Heart left ventricle (tissue), 16 donors: ENCODE measurements around the gene MRPS7. TPM values are rescaled to one million over a fixed set of nuclear protein-coding genes. Genes with fewer than 3 reads are reported as not detected.

Source experiments
- ATAC-seq, 4 donors: fragments of 200-7000 bp; cut with Tn5 transposase; one replicate each; pipeline ENCODE4 v1.9.1; 2020 to 2022; ENCODE audit warnings: moderate library complexity in 4 of 4, mild to moderate bottlenecking in 3 of 4, moderate number of reproducible peaks in 1 of 4
- DNase-seq, 5 donors: peaks; one replicate each; pipeline ENCODE4 v3.0.0-alpha.2; 2020
- H3K27ac ChIP-seq, 12 donors: fragments of 200-600 bp; sonication (generic) in 4 of 12; one replicate each; pipeline versions ENCODE4 v1.5.0 to v1.8.0; 2016 to 2022; ENCODE audit warnings: mild to moderate bottlenecking in 2 of 12
- H3K27me3 ChIP-seq, 9 donors: fragments of 200-600 bp; sonication (generic) in 2 of 9; one replicate each; pipeline versions ENCODE4 v1.5.1 to v1.8.0; 2016 to 2022; ENCODE audit warnings: mild to moderate bottlenecking in 3 of 9
- H3K36me3 ChIP-seq, 9 donors: fragments of 200-600 bp; sonication (generic) in 2 of 9; one replicate each; pipeline versions ENCODE4 v1.5.0 to v1.8.0; 2018 to 2022; ENCODE audit warnings: mild to moderate bottlenecking in 2 of 9
- H3K4me1 ChIP-seq, 12 donors: fragments of 200-600 bp; sonication (generic) in 4 of 12; one replicate each; pipeline versions ENCODE4 v1.5.0 to v1.8.0; 2016 to 2022; ENCODE audit warnings: mild to moderate bottlenecking in 3 of 12
- H3K4me3 ChIP-seq, 12 donors: fragments of 200-600 bp; sonication (generic) in 4 of 12; one replicate each; pipeline versions ENCODE4 v1.5.0 to v1.8.0; 2017 to 2022; ENCODE audit warnings: mild to moderate bottlenecking in 9 of 12, moderate library complexity in 4 of 12
- H3K9me3 ChIP-seq, 12 donors: fragments of 200-600 bp; sonication (generic) in 4 of 12; one replicate each; pipeline versions ENCODE4 v1.5.0 to v1.8.0; 2016 to 2022; ENCODE audit warnings: mild to moderate bottlenecking in 1 of 12
- CTCF ChIP-seq, 12 donors: fragments of 200-600 bp; sonication (generic) in 4 of 12; IDR thresholded peaks; one replicate each; pipeline versions ENCODE4 v1.5.0 to v1.8.0; 2018 to 2022; ENCODE audit warnings: antibody characterized with exemption in 12 of 12, mild to moderate bottlenecking in 5 of 12
- POLR2A ChIP-seq, 2 donors: fragments of 450-650 bp; IDR thresholded peaks; one replicate each; pipeline ENCODE4 v1.6.1; 2017; ENCODE audit warnings: antibody characterized with exemption in 2 of 2, mild to moderate bottlenecking in 2 of 2, moderate library complexity in 2 of 2
- WGBS, 4 donors: extraction: QIAGEN DNeasy Blood & Tissue Kit in 2 of 4; methylation state at CpG; one replicate each; pipeline versions ENCODE4 v1.1.5 to v1.1.7; 2013 to 2018; 5-methylcytosine and 5-hydroxymethylcytosine counted together
- intact Hi-C, 10 donors: fragments of 100-400 bp; cut with DNase I; formaldehyde crosslinking; loops; one replicate each; pipeline versions ENCODE4 v1.11.1 to v1.14.2; 2022
- polyA plus RNA-seq, 2 donors: library from polyadenylated mRNA; stranded (reverse); fragments of 200-250 nt; gene quantifications; one replicate each; pipeline ENCODE4 v1.2.3, GENCODE V29; 2013
- total RNA-seq, 9 donors: library from RNA; depleted of rRNA in 2 of 9; stranded (reverse); fragments of >200 nt in 2 of 9; fragmentation: NEBNext Ultra II Directional in 3 of 9; extraction: Animal tissue kit (Norgen Biotek cat#: 25700) in 3 of 9; gene quantifications; one replicate each; pipeline versions ENCODE4 v1.1.0 to v1.2.4, GENCODE V29; 2016 to 2023
- donor health status: ischemic (EF 13 %, LVEDD 7.1; RV severe dilation, severe dysfunction).
- donor health status: healthy with polysubstance abuse.
- donor health status: DM: no; HTN: yes; CAD: no.
- donor health status: DM: no; HTN: no; CAD: no.
- donor health status: ischemic (EF 25% LVEDD 6.9; RV normal size, moderate dysfunction).
- donor health status: ischemic (EF 25% LVEDD 5.7; RV mildly dilated, moderate dysfunction).
- donor health status: healthy.
- donor health status: DM: yes; HTN: yes; CAD: no.
- donor health status: ischemic (EF 35%, LVEDD 5.7; RV mildly dilated, moderate dysfunction).
- donor health status: nonischemic (EF 11% LVEDD 7.7; RV severe dilation, severe dysfunction).
- donor health status: DM: yes; HTN: yes; CAD: no.
- donor health status: PGD.
- donor health status: ischemic (EF 29% LVEDD 5.4; RV normal size, mild dysfunction).
- donor health status: nonischemic (EF 23%, LVEDD 6.1; RV moderate dilation, normal function).

MRPS7 gene
- total and polyA plus RNA-seq, 11 donors: 76.7 to 143 (median 113) TPM

DNA sequence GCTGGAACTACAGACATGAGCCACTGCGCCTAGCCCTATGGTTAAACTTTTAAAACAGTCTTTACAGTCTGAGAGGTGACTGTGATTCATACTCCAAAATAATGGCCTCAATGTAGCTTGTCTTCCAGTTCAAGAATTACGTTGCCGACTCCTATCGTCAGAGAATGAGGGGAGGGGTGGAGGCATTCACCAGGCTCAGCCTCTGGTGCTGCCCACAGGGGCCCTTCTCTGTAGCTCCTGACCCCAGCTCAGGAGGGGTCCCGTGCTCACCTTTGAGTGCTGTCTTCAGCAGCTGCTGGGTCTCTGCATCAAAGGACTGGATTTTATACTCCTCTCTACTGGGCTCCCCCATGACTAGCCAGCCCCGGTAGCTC lies 8.2 kb downstream of the MRPS7 start:
- Histone ChIP-seq H3K4me3 (peak overlapping the region; percentile 52 to 99 (median 95)), H3K9me3 (no peaks in the 10 kb centered on the region), H3K27me3 (no peaks in the 10 kb centered on the region), H3K4me1 (peaks cover 0 to 60% (median 22%) of the 10 kb centered on the region in 12 donors), H3K27ac (peak overlapping the region; percentile 86 to 98 (median 95)), H3K36me3 (peaks cover 0 to 42% (median 22%) of the 10 kb centered on the region in 9 donors)
- 20 to 24% (median 23%) methylated on average over 4 to 6 of the region's 6 CpGs for WGBS, 4 donors
- TF ChIP-seq POLR2A (IDR thresholded peaks at IDR 0.05) (no peak), CTCF (IDR thresholded peaks at IDR 0.05) (no peak)
- no peak for ATAC-seq
- intact Hi-C loops: loop anchor here in 2 of 10 donors (2.0 to 10.0 kb wide), 4 partner anchors 65 to 317 kb away; partner anchors contain the start of gene MYO15B (in 1 of the 2)
- DNase-seq: no peak

DNA sequence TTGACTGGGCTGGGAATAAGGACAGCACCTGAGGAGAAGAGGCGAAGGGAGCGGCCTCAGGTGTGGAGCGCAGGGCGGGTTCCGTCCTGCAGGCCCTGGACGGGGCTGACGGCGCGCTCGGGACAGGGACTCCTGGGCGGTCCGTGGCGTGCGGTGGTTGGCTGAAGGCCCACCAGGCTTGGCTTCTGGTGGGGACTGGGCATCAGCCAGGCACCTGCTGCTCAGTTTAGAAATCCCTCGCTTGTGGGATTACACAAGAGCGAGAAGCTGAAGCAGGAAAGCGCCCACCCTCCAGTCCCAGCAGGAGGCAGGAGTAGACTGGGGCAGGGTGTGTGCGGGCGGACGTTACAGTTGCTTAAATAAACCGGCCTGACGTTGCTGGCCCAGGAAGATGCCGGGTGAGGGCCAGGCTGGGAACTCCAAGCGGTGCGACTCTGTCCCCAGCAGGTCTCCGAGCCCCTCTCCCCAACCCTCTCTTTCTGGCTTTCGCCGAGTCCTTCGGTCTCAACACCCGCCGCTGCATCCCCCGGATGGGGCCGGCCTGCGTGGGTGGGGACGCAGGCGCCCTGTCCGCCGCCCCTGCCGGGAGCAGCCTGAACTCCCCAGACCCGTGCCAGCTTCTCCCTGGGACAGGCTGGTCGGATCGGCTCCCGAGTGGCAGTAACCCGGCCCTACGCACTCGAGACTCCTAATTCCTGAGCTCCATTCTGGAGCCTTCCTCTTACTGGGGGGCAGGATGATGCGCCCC lies 8.7 kb downstream of the MRPS7 start:
- ATAC-seq (peak; percentile 33 to 72 (median 61)), DNase-seq (peak; percentile 72 to 82 (median 74))
- peaks cover 0 to 60% (median 22%) of the 10 kb centered on the region in 12 donors for H3K4me1 ChIP-seq
- peak in 5 of 12 donors; percentile 15 to 46 (median 33) for TF ChIP-seq CTCF (IDR thresholded peaks at IDR 0.05)
- peak in 1 of 2 donors; percentile 6 for TF ChIP-seq POLR2A (IDR thresholded peaks at IDR 0.05)
- 1 to 3% (median 1%) methylated on average over 15 to 47 of the region's 47 CpGs for WGBS, 4 donors
- H3K9me3 ChIP-seq: no peaks in the 10 kb centered on the region
- peaks cover 0 to 43% (median 17%) of the 10 kb centered on the region in 9 donors for H3K36me3 ChIP-seq
- peak overlapping the region; percentile 52 to 99 (median 95) for H3K4me3 ChIP-seq
- H3K27ac ChIP-seq: peak overlapping the region; percentile 86 to 98 (median 95)
- no peaks in the 10 kb centered on the region for H3K27me3 ChIP-seq
- intact Hi-C loops: loop anchor here in 2 of 10 donors (2.0 to 10.0 kb wide), 4 partner anchors 64 to 317 kb away; partner anchors contain the start of gene MYO15B (in 1 of the 2)

DNA sequence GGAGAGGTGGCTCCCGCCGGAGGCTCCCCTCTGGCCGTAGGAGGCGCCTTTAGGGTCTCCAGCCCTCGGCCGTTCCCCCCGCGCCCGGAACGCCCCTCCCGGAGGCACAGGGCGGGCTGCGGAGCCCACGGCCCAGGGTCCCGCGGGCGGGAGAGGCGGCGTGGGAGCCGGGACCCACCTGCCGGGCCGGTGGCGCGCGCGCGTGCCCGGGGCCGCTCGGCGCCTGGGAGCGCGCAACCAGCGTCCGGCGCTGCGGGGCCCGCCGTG lies 9.2 kb downstream of the MRPS7 start, which contains the start of gene MIF4GD:
MIF4GD (minus strand) TSS at position 266 of the 267 bp plus-strand sequence. CDS start 1,036 bp downstream, outside the sequence.
- H3K9me3 ChIP-seq: no peaks in the 10 kb centered on the region
- peak within 1 kb of the TSS; percentile 62 to 99 (median 95) for H3K4me3 ChIP-seq
- H3K36me3 ChIP-seq: peaks cover 0 to 38% (median 12%) of the 10 kb centered on the region in 9 donors
- intact Hi-C loops: loop anchor here in 2 of 10 donors (2.0 to 10.0 kb wide), 4 partner anchors 64 to 316 kb away; partner anchors contain the start of gene MYO15B (in 1 of the 2)
- TF ChIP-seq CTCF (IDR thresholded peaks at IDR 0.05) (no peak), POLR2A (IDR thresholded peaks at IDR 0.05) (no peak)
- H3K27ac ChIP-seq: peak within 1 kb of the TSS; percentile 86 to 98 (median 95)
- WGBS, 4 donors: 0% methylated on average over 19 to 39 of the region's 39 CpGs; no CpG with 5 or more reads in 1 of the 4 donors
- no peaks in the 10 kb centered on the region for H3K27me3 ChIP-seq
- peaks cover 0 to 56% (median 22%) of the 10 kb centered on the region in 12 donors for H3K4me1 ChIP-seq
- ATAC-seq (no peak), DNase-seq (no peak)
